Measurements from ENCODE around the gene TPGS1. TPM values are rescaled to one million over a fixed set of nuclear protein-coding genes. Genes with fewer than 3 reads are reported as not detected.

The TPGS1 gene
- total RNA-seq, 1 experiment from 2014 or later = 11.5 TPM

DNA sequence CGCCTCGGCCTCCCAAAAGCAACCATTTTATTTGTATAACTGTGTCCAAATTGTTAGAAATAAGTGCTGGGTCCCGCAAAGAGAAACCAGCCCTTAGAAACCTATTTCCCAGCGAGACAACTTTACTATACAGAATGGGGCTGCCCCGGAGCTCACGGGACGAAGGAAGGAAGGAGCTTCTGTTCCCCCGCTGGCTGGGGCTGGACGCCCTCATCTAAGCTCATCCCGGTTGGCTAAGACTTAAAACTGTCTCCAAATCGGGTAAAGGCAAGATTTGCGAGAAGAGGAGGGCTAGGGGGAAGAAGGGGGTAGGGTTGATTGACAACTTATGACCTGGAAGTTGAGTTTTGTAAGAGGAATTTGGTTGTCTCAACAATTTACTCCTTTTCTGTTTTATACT is 52.8 kb downstream of the TPGS1 start:
- ChIA-PET POLR2A (no interaction called here), CTCF (no interaction called here)
- Histone ChIP-seq H3K4me3 (ENCODE audit: low read depth, low read length) (no peak overlapping the region), H3K9me3 (no peaks in the 10 kb centered on the region), H3K27me3 (replicated peaks; ENCODE audit: control insufficient read depth, insufficient read depth, low read length) (no peaks in the 10 kb centered on the region), H3K36me3 (ENCODE audit: control insufficient read depth, insufficient read depth, low read length) (no peaks in the 10 kb centered on the region), H3K4me1 (peaks cover 4% of the 10 kb centered on the region; the same call in 1 of the 2 replicates)
- BruUV-seq (replicated peaks) = no TSS peak
- intact Hi-C loops (cut with micrococcal nuclease; ENCODE audit: unreplicated experiment) = no loop called here
- peaks cover 6% of the 10 kb centered on the region for H3K36me3 Mint-ChIP-seq (ENCODE audit: insufficient read depth, unreplicated experiment)
- no peak for DNase-seq
- H3K9me3 Mint-ChIP-seq (ENCODE audit: unreplicated experiment) = no peaks in the 10 kb centered on the region
- no peaks in the 10 kb centered on the region for H3K4me1 Mint-ChIP-seq (ENCODE audit: low read depth, unreplicated experiment)
- no peaks in the 10 kb centered on the region for H3K27me3 Mint-ChIP-seq (ENCODE audit: insufficient read depth, unreplicated experiment)
- no peak overlapping the region for H3K4me3 Mint-ChIP-seq (ENCODE audit: unreplicated experiment)
- no peak overlapping the region for H3K27ac Mint-ChIP-seq (ENCODE audit: unreplicated experiment)
- TF ChIP-seq, protein P1, sequence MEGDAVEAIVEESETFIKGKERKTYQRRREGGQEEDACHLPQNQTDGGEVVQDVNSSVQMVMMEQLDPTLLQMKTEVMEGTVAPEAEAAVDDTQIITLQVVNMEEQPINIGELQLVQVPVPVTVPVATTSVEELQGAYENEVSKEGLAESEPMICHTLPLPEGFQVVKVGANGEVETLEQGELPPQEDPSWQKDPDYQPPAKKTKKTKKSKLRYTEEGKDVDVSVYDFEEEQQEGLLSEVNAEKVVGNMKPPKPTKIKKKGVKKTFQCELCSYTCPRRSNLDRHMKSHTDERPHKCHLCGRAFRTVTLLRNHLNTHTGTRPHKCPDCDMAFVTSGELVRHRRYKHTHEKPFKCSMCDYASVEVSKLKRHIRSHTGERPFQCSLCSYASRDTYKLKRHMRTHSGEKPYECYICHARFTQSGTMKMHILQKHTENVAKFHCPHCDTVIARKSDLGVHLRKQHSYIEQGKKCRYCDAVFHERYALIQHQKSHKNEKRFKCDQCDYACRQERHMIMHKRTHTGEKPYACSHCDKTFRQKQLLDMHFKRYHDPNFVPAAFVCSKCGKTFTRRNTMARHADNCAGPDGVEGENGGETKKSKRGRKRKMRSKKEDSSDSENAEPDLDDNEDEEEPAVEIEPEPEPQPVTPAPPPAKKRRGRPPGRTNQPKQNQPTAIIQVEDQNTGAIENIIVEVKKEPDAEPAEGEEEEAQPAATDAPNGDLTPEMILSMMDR (IDR thresholded peaks at IDR 0.05; ENCODE audit: insufficient read depth in 1 of 2, low read depth in 1 of 2, low read length in 1 of 2, severe bottlenecking in 1 of 2, unreplicated experiment in 1 of 2) = no peak

DNA sequence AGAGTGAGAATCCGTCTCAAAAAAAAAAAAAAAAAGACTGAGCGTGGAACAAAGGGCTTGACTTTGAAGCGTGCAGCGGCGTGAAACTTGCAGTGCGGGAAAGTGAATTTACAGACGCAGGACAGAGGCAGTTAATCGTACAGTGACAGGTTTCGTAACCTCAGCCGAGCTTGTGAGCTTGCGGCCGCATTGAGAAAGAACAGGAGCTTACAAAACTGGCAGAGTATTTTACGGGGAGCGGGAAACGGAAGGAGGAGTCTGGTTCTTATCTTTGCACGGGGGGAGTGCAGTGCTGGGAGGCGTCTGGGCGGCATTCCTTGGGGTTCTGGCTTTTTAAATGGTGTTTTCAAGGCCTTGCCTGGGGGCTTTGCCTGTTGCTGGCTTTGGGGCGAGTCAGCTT is 59.1 kb downstream of the TPGS1 start:
- Histone ChIP-seq H3K9me3 (no peaks in the 10 kb centered on the region), H3K4me3 (ENCODE audit: low read depth, low read length) (no peak overlapping the region), H3K27me3 (replicated peaks; ENCODE audit: control insufficient read depth, insufficient read depth, low read length) (no peaks in the 10 kb centered on the region), H3K36me3 (ENCODE audit: control insufficient read depth, insufficient read depth, low read length) (no peaks in the 10 kb centered on the region), H3K4me1 (peaks cover 5% of the 10 kb centered on the region; the same call in 1 of the 2 replicates)
- peak; percentile 61 to 70 for DNase-seq
- no peaks in the 10 kb centered on the region for H3K27me3 Mint-ChIP-seq (ENCODE audit: insufficient read depth, unreplicated experiment)
- no TSS peak for BruUV-seq (replicated peaks)
- peak overlapping the region; percentile 54 for H3K4me3 Mint-ChIP-seq (ENCODE audit: unreplicated experiment)
- ChIA-PET POLR2A (interaction anchor here (0.6 to 0.7 kb wide), 2 partner anchors 9 to 42 kb away, joined by 4 to 6 read pairs; no protein-coding TSS in a partner anchor), CTCF (interaction anchor here (0.6 kb wide), 2 partner anchors 24 to 51 kb away, joined by 3 to 8 read pairs; no protein-coding TSS in a partner anchor)
- H3K27ac Mint-ChIP-seq (ENCODE audit: unreplicated experiment) = no peak overlapping the region
- H3K4me1 Mint-ChIP-seq (ENCODE audit: low read depth, unreplicated experiment) = peaks cover 15% of the 10 kb centered on the region
- TF ChIP-seq, protein P1 (IDR thresholded peaks at IDR 0.05; ENCODE audit: insufficient read depth in 1 of 2, low read depth in 1 of 2, low read length in 1 of 2, severe bottlenecking in 1 of 2, unreplicated experiment in 1 of 2) = no peak
- H3K9me3 Mint-ChIP-seq (ENCODE audit: unreplicated experiment) = no peaks in the 10 kb centered on the region
- peaks cover 24% of the 10 kb centered on the region for H3K36me3 Mint-ChIP-seq (ENCODE audit: insufficient read depth, unreplicated experiment)
- intact Hi-C loops (cut with micrococcal nuclease; ENCODE audit: unreplicated experiment) = no loop called here

DNA sequence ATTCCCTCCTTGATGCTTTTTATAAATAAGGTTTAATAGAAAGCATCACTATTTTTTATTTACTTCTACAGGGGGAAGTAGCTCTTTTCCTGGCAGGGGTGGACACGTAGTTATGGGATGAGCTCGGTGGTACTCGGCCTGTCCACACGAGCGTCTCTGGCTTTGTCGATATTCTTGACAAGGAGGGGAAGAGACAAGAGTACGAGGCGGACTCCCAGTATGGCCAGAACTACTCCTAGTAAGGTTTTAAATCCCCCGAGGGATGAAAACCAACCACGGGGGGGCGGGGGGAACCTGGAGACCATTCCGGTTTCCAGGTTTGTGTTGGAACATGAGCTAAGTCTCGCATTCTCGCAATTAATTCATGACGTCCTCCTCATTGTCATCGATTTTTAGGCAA is 59.5 kb downstream of the TPGS1 start:
- CTCF ChIA-PET = interaction anchor here (0.6 to 0.8 kb wide), 2 partner anchors 18 to 50 kb away, joined by 3 to 8 read pairs; no protein-coding TSS in a partner anchor
- no peak overlapping the region for H3K4me3 ChIP-seq (ENCODE audit: low read depth, low read length)

More for the DNA sequence above, 59.5 kb downstream of the TPGS1 start:
- H3K36me3 ChIP-seq (ENCODE audit: control insufficient read depth, insufficient read depth, low read length) = no peaks in the 10 kb centered on the region
- Mint-ChIP-seq H3K9me3 (ENCODE audit: unreplicated experiment) (no peaks in the 10 kb centered on the region), H3K27me3 (ENCODE audit: insufficient read depth, unreplicated experiment) (no peaks in the 10 kb centered on the region), H3K36me3 (ENCODE audit: insufficient read depth, unreplicated experiment) (peaks cover 28% of the 10 kb centered on the region), H3K27ac (ENCODE audit: unreplicated experiment) (no peak overlapping the region), H3K4me3 (ENCODE audit: unreplicated experiment) (peak overlapping the region; percentile 54), H3K4me1 (ENCODE audit: low read depth, unreplicated experiment) (peaks cover 15% of the 10 kb centered on the region)
- no peak for DNase-seq
- no TSS peak for BruUV-seq (replicated peaks)
- H3K9me3 ChIP-seq = no peaks in the 10 kb centered on the region
- H3K27me3 ChIP-seq (replicated peaks; ENCODE audit: control insufficient read depth, insufficient read depth, low read length) = no peaks in the 10 kb centered on the region
- TF ChIP-seq, protein P1 (IDR thresholded peaks at IDR 0.05; ENCODE audit: insufficient read depth in 1 of 2, low read depth in 1 of 2, low read length in 1 of 2, severe bottlenecking in 1 of 2, unreplicated experiment in 1 of 2) = no peak
- H3K4me1 ChIP-seq = peaks cover 5% of the 10 kb centered on the region; the same call in 1 of the 2 replicates
- intact Hi-C loops (cut with micrococcal nuclease; ENCODE audit: unreplicated experiment) = no loop called here
- POLR2A ChIA-PET = interaction anchor here (0.5 kb wide), 1 partner anchor 434 kb away, joined by 3 read pairs; no protein-coding TSS in a partner anchor
